Upper lobe of left lung (tissue), 6 donors: ENCODE data around the gene AKAP4. TPM values are rescaled to one million over a fixed set of nuclear protein-coding genes. Genes with fewer than 3 reads are reported as not detected.

Experiments used
- ATAC-seq, 2 donors: fragments of 200-7000 bp; cut with Tn5 transposase; one replicate each; pipeline ENCODE4 v1.9.1; 2022; ENCODE audit warnings: mild to moderate bottlenecking in 2 of 2, moderate library complexity in 2 of 2; ENCODE audit not compliant: low FRiP score in 2 of 2
- DNase-seq, 2 donors: peaks; one replicate each; pipeline ENCODE4 v3.0.0-alpha.2; 2019 to 2020
- H3K27ac ChIP-seq, 4 donors: fragments of 200-600 bp; sonication (generic); one replicate each; pipeline ENCODE4 v1.5.1; 2016 to 2019
- H3K27me3 ChIP-seq, 4 donors: fragments of 200-600 bp; sonication (generic); one replicate each; pipeline ENCODE4 v1.5.1; 2017 to 2019
- H3K36me3 ChIP-seq, 4 donors: fragments of 200-600 bp; sonication (generic); one replicate each; pipeline ENCODE4 v1.5.1; 2016 to 2019
- H3K4me1 ChIP-seq, 4 donors: fragments of 200-600 bp; sonication (generic); one replicate each; pipeline ENCODE4 v1.5.1; 2018 to 2019
- H3K4me3 ChIP-seq, 4 donors: fragments of 200-600 bp; sonication (generic); one replicate each; pipeline ENCODE4 v1.5.1; 2017 to 2019; ENCODE audit warnings: mild to moderate bottlenecking in 2 of 4, moderate library complexity in 1 of 4
- H3K9me3 ChIP-seq, 4 donors: fragments of 200-600 bp; sonication (generic); one replicate each; pipeline ENCODE4 v1.5.1; 2018 to 2019
- EP300 ChIP-seq, 4 donors: sonication (generic); formaldehyde crosslinking; IDR thresholded peaks; one replicate each; pipeline ENCODE4 v1.5.1; 2017; ENCODE audit warnings: antibody characterized with exemption in 4 of 4, control low read depth in 2 of 4
- POLR2A ChIP-seq, 4 donors: fragments of 450-650 bp; IDR thresholded peaks; one replicate each; pipeline ENCODE4 v1.5.1; 2016 to 2017; ENCODE audit warnings: antibody characterized with exemption in 4 of 4, mild to moderate bottlenecking in 2 of 4
- POLR2AphosphoS5 ChIP-seq, 2 donors: sonication (generic); formaldehyde crosslinking; IDR thresholded peaks; one replicate each; pipeline ENCODE4 v1.5.1; 2017; ENCODE audit warnings: antibody characterized with exemption in 2 of 2
- WGBS, 2 donors: methylation state at CpG; one replicate each; pipeline ENCODE4 v1.1.5; 2017 to 2018; 5-methylcytosine and 5-hydroxymethylcytosine counted together
- total RNA-seq, 6 donors: library from RNA; depleted of rRNA in 4 of 6; stranded (reverse); fragments of >200 nt in 4 of 6; gene quantifications; one replicate each; pipeline versions ENCODE4 v1.1.0 to v1.2.1, GENCODE V29; 2016 to 2021
- TF ChIP-seq, protein P1 (sequence below), 6 experiments: fragments of 450-650 bp in 4 of 6; fragments of 200-600 bp in 2 of 6; sonication (generic) in 2 of 6; IDR thresholded peaks; one replicate each; pipeline ENCODE4 v1.5.1; 2016 to 2019; ENCODE audit warnings: antibody characterized with exemption in 6 of 6
- donor health status: DM: no; HTN: no; CAD: no; lungs with moderate emphysema.
- donor health status: DM: no; HTN: yes; CAD: no; lungs with severe emphysema.

AKAP4 gene
- total RNA-seq, 6 donors from 2014 or later = not detected

DNA sequence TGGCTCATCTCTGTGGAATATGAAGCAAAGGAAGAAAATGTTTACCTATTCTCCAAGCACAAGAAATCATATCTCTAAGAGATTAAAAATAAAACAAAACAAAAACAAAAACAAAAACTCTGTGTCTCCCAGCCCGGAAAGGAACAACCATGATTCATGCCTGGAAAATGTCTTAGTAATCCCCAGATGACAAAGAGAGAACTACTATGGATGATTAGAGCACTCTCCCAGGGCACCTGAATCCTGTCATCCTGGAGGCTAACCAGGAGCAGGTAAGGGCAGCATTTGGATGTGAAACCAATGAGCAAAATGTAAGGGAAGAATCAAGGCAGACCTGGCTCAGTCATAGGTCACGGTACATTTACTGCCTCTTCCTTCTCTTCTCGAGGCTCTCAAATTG lies 1.7 kb upstream of the AKAP4 start:
- Histone ChIP-seq H3K27me3 (no peaks in the 10 kb centered on the region), H3K36me3 (no peaks in the 10 kb centered on the region), H3K27ac (no peak overlapping the region), H3K9me3 (no peaks in the 10 kb centered on the region), H3K4me3 (no peak overlapping the region), H3K4me1 (peaks cover 0 to 7% (median 0%) of the 10 kb centered on the region in 4 donors)
- DNase-seq = no peak
- TF ChIP-seq POLR2AphosphoS5 (IDR thresholded peaks at IDR 0.05) (no peak), EP300 (IDR thresholded peaks at IDR 0.05) (no peak), POLR2A (IDR thresholded peaks at IDR 0.05) (no peak)
- TF ChIP-seq, protein P1, sequence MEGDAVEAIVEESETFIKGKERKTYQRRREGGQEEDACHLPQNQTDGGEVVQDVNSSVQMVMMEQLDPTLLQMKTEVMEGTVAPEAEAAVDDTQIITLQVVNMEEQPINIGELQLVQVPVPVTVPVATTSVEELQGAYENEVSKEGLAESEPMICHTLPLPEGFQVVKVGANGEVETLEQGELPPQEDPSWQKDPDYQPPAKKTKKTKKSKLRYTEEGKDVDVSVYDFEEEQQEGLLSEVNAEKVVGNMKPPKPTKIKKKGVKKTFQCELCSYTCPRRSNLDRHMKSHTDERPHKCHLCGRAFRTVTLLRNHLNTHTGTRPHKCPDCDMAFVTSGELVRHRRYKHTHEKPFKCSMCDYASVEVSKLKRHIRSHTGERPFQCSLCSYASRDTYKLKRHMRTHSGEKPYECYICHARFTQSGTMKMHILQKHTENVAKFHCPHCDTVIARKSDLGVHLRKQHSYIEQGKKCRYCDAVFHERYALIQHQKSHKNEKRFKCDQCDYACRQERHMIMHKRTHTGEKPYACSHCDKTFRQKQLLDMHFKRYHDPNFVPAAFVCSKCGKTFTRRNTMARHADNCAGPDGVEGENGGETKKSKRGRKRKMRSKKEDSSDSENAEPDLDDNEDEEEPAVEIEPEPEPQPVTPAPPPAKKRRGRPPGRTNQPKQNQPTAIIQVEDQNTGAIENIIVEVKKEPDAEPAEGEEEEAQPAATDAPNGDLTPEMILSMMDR (IDR thresholded peaks at IDR 0.05) = no peak
- no peak for ATAC-seq
- WGBS, 2 donors = 83 to 84% methylated on average over 3 of the region's 3 CpGs

DNA sequence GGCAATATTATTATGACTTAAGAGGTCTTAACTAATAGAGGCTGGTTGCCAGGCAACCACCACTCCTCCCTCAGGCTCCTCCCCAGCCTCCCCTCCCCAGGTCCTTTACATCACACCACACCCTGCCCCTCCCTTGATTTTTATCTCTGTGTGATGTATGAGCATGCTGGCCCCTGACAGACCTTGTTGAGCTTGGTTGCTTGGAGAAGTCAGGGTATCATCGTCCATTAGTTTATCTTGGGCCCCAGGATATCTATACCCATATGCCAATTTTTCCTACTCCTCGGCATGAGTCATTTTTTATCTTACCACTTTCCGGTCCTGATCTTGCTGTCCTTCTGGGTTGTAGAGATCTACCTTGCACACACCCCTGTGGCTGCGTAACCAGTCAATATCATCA lies 2.5 kb downstream of the AKAP4 start:
- ATAC-seq (no peak), DNase-seq (no peak)
- H3K27me3 ChIP-seq = no peaks in the 10 kb centered on the region
- TF ChIP-seq POLR2A (IDR thresholded peaks at IDR 0.05) = no peak
- no peaks in the 10 kb centered on the region for H3K36me3 ChIP-seq
- H3K9me3 ChIP-seq = no peaks in the 10 kb centered on the region
- H3K27ac ChIP-seq = no peak overlapping the region
- no peak overlapping the region for H3K4me3 ChIP-seq
- WGBS, 2 donors = 81 to 83% methylated on average over 4 of the region's 4 CpGs
- no peaks in the 10 kb centered on the region for H3K4me1 ChIP-seq

DNA sequence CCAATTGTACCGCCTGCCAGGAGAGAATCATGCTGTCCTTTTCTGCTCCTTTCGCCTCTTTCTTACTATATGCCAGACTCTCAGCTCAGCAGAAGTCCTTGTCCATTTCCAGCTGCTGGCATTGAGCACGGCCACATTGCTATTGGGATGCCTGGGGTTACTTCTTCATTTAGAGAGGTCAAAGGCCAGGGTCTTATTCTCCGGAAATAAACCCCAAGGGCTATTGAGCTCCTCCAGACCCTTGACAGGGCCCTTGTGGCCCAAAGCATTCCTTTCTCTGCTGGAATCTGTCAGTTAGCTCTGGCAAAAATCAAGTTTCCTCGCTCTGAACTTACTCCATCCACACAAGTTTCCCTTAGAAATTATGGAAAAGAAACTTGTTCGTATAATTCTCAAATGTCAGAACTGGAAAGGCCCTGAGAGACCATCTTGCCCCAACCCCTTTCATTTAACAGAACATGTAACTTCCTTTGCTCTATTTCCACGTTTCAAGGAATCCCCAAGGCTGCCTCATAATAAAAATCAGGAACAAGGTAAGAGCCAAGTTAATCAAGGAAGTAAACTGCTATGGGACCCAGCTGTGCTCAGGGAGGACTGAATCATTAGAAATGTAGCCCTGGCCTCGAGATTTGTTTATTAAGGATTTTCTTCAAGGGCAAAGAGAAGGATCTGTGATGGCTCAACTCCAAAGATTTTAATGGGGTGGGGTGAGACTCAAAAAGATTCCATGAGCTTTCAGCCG lies 11.8 kb downstream of the AKAP4 start:
- H3K9me3 ChIP-seq = no peaks in the 10 kb centered on the region
- H3K4me1 ChIP-seq = no peaks in the 10 kb centered on the region
- H3K27me3 ChIP-seq = no peaks in the 10 kb centered on the region
- no peaks in the 10 kb centered on the region for H3K36me3 ChIP-seq
- DNase-seq = no peak
- H3K27ac ChIP-seq = no peak overlapping the region
- WGBS, 2 donors = 56 to 66% methylated on average over 7 to 9 of the region's 9 CpGs
- no peak overlapping the region for H3K4me3 ChIP-seq
- TF ChIP-seq, protein P1 (IDR thresholded peaks at IDR 0.05) = no peak
- TF ChIP-seq POLR2AphosphoS5 (IDR thresholded peaks at IDR 0.05) (no peak), EP300 (IDR thresholded peaks at IDR 0.05) (no peak), POLR2A (IDR thresholded peaks at IDR 0.05) (no peak)
- ATAC-seq = no peak

DNA sequence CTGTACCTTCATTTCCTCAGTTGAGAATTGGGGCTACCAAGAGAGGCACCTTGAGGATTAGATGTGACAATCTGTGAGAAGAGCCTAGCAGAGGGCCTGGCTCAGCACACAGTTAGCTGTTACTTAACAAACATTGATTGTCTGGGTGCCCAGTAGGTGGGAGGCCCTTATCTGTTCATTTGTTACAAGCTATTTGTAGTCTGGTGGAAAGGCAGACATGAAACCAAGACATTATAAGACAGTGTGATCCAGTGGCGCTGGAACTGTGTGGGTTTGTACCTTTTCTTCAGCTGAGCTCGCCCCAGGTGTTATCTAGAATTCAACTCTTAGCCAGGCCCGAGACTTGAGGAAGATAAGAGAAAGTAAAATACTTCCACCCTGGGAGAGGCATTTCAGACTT lies 16.9 kb downstream of the AKAP4 start:
- Histone ChIP-seq H3K27ac (no peak overlapping the region), H3K4me1 (peaks cover 0 to 3% (median 0%) of the 10 kb centered on the region in 4 donors), H3K4me3 (no peak overlapping the region), H3K27me3 (no peaks in the 10 kb centered on the region), H3K9me3 (no peaks in the 10 kb centered on the region), H3K36me3 (no peaks in the 10 kb centered on the region)
- DNase-seq (no peak), ATAC-seq (no peak)
- TF ChIP-seq POLR2AphosphoS5 (IDR thresholded peaks at IDR 0.05) (no peak), EP300 (IDR thresholded peaks at IDR 0.05) (no peak), POLR2A (IDR thresholded peaks at IDR 0.05) (no peak)
- TF ChIP-seq, protein P1 (IDR thresholded peaks at IDR 0.05) = no peak
- WGBS, 2 donors = 60 to 75% methylated on average over 3 of the region's 3 CpGs

DNA sequence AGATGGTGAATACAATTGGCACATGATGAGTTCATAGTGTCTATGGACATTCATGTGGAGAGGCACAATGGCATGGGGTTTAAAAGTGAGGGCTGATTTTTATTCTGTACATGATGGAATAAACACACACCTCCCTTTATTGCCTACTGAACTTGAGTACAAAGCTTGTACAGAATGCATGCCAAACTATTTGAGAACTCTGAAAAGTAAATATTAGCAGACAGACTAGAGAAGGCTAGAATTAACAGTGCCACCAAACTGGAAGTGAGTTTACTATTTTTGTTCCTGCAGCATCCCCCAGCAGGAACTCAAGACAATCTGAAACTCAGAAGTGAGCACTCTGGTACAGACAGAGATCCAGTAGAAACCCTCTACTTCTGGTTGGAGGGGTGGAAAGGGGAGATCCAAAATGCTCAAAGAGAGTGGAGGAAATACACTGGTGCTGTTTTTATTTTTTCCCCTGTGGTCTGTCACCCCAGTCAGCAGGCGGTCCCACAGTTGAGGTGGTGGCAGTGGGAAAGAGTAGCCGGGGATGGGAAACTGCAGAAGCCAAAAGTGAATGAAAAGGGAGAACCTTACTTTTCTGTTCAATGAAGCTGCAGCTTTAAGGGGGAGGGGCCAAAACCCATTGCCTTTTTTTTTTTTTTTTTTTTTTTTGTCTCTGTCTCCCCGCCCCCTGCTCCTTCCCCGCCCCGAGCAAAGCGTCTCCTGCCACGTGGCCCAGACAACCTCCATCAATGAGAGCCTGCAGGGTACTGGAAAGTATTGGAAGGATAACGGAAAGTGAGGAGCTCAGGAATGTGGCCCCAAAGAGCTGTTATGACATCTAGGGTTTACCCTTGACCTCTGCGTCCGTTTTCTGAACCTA lies 20.5 kb downstream of the AKAP4 start:
- 42 to 44% methylated on average over 9 to 10 of the region's 10 CpGs for WGBS, 2 donors
- no peak for TF ChIP-seq POLR2AphosphoS5 (IDR thresholded peaks at IDR 0.05)
- no peak for TF ChIP-seq POLR2A (IDR thresholded peaks at IDR 0.05)
- TF ChIP-seq EP300 (IDR thresholded peaks at IDR 0.05) = no peak
- TF ChIP-seq, protein P1 (IDR thresholded peaks at IDR 0.05) = no peak
- Histone ChIP-seq H3K36me3 (no peaks in the 10 kb centered on the region), H3K9me3 (no peaks in the 10 kb centered on the region), H3K27ac (no peak overlapping the region), H3K4me3 (no peak overlapping the region), H3K4me1 (peaks cover 0 to 3% (median 0%) of the 10 kb centered on the region in 4 donors), H3K27me3 (no peaks in the 10 kb centered on the region)
- ATAC-seq (no peak), DNase-seq (no peak)
